DLD1 (cell line): ENCODE results near the gene MCRS1.
"Not testable (repeated sequence)": the region's sequence is repeated elsewhere in the genome, so short reads cannot be mapped to it uniquely, and the experiment has no call there.

Experiments
- in situ Hi-C: cut with HindIII; loops from 2 replicates; pipeline ENCODE4 v1.10.0; 2017; ENCODE audit warnings: low sequenced_read_pairs

MCRS1 gene

GRCh38 chr12:49541911-49542505, 25.9 kb downstream of the MCRS1 start:
- in situ Hi-C loops, result no loop called here

- in situ Hi-C loops, result no loop called here
These were observed 26.6 kb downstream of the MCRS1 start for GRCh38 chr12:49541140-49541861.

- in situ Hi-C loops, result no loop called here
These were observed 27.5 kb downstream of the MCRS1 start for GRCh38 chr12:49540229-49541139.

- in situ Hi-C loops, result no loop called here
These were observed 28.3 kb downstream of the MCRS1 start for GRCh38 chr12:49539406-49540228.

- in situ Hi-C loops, result no loop called here
These were observed 29.2 kb downstream of the MCRS1 start, which contains the start of gene KCNH3 for GRCh38 chr12:49538510-49539403. Gene KCNH3 (plus strand): TSS chr12:49539030. CDS start chr12:49539417, 387 bp downstream.

GRCh38 chr12:49537752-49538509, 30.0 kb downstream of the MCRS1 start:
- in situ Hi-C loops, result no loop called here

GRCh38 chr12:49537231-49537751, 30.7 kb downstream of the MCRS1 start:
- in situ Hi-C loops, result no loop called here

GRCh38 chr12:49536526-49537071, 31.3 kb downstream of the MCRS1 start:
- in situ Hi-C loops, result no loop called here

- in situ Hi-C loops, result no loop called here
These were observed 31.9 kb downstream of the MCRS1 start for GRCh38 chr12:49535921-49536525.

GRCh38 chr12:49534731-49535278, 33.1 kb downstream of the MCRS1 start:
- in situ Hi-C loops, result no loop called here

- in situ Hi-C loops, result not testable (repeated sequence)
These were observed 33.8 kb downstream of the MCRS1 start for GRCh38 chr12:49534122-49534521.

GRCh38 chr12:49533331-49533730, 34.6 kb downstream of the MCRS1 start:
- in situ Hi-C loops, result no loop called here

- in situ Hi-C loops, result no loop called here
These were observed 36.2 kb downstream of the MCRS1 start for GRCh38 chr12:49531745-49532144.

GRCh38 chr12:49529414-49529813, 38.5 kb downstream of the MCRS1 start:
- in situ Hi-C loops, result no loop called here

- in situ Hi-C loops, result no loop called here
These were observed 40.4 kb downstream of the MCRS1 start for GRCh38 chr12:49527361-49528130.

GRCh38 chr12:49525942-49526341, 42.0 kb downstream of the MCRS1 start:
- in situ Hi-C loops, result no loop called here
